Islet of Langerhans (tissue), 1 donor: ENCODE results near the gene TNFRSF14.

Experiments used
- FAIRE-seq: peaks from one replicate; lab custom pipeline; 2011; peaks lifted over from hg19 to GRCh38; lab: Jason Lieb, UNC

The TNFRSF14 gene

DNA sequence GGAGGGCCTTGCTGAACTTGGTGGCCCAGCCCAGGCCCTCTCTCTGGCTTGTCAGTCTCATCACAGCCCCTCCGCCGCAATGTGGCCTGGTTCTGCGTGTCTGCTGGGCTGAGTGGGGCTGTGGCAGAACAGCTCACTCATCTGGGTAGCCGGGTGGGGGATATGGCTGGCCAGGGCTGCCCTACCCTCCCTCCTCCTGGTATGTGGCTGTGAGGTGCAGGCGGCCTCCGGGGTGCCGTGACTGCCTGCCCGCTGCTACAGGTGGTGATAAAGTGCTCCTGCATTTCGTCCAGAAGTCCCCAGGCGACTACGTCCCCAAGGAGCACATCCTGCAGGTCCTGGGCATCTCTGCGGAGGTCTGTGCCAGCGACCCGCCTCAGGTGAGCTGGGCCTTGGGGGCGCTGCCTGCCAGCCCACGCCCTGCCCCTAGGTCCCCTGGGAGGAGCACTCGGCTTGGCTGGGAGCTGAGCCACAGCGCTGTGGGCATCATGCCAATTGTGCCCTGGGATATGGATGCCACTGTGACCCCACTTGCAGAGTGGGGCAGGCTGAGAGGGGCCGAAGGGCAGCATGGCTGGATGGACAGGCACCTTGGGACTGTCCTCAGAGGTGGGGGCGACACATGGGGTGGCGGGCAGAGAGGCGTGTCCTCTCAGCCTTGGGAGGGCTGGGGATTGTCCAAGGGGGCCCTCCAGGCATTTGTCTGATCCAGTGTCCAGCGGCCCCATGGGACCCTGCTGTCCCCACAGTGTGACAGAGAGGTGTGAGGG, 32.7 kb downstream of the TNFRSF14 start:
- FAIRE-seq: no peak

DNA sequence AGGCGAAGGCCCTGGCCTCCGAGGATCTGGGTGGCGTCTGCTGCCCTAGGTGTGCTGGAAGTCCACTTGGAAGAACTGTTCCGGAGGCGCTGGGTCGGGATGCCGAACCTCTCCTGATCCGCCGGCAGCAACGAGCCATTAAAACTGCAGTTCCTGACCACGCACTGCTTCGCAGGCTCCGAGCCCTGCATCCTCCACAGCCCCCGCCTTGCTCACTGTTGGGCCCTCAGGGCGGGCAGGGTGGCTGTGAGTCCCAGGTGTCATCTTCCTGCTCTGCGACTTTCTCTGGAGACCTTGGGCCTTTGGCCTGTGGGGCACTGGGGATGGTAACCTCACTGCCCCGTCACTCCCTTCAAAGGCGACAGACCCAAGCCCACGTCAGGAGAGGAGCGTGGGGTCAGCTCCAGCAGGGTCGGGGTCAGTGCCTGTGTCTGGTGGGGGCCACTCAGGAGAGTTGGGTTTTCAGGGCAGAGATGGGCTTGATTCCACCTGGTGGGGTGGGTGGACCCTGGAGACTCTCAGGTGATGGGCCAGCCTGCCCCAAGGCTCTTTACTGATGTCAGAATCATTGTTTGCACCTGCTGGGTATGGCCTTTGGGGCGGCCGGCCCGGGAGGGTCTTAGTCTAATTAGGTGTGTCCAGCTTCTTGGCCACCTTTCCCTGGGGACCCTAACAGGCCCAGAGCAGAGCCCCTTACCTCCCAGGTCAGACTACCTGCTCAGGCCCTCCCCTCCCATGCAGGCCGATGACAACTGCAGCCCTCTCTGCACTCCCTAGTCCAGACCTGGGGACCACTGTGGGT, 33.5 kb downstream of the TNFRSF14 start:
- no peak for FAIRE-seq

DNA sequence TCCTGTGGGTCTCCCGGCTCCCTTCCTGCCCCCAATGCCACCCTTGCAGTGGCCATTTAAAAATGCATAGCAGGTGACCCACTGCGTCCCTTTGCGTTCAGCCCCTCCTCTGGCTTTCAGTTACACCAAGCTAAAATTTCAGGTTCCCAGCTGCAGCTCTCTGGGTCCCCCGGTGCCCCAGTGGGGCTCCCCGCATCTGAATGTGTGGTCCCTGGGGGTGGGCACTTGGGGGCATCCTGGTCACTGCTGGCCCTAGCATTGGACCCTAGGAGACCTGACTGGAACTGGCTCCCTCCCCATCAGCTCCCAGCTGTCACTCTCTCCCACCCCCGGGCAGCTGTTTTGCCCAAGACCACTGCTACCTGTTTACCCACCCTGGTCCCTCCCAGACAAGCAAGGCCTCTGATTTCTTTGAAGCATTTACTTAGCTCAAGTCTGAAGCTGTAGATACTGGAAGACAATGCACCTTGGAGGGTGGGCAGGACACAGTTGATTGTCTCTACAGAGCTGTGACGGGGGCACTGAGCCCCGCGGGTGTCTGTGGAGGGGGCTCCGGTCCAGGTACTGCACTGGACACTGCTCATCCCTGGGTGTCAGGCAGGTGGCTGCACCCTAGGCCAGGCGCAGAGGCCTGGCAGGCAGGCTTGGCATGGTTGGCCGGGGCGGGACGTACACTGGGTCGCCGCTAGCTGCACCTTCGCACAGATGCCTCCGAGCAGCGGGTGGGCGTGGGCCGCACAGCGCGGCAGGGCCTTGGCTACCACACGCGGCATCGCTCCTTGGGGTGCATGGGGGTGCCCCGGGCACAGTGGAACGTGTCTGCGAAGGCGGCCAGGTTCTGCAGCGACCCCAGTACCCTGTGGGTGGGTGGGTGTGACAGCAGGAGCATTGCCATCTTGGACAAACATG, 34.3 kb downstream of the TNFRSF14 start:
- FAIRE-seq: no peak

DNA sequence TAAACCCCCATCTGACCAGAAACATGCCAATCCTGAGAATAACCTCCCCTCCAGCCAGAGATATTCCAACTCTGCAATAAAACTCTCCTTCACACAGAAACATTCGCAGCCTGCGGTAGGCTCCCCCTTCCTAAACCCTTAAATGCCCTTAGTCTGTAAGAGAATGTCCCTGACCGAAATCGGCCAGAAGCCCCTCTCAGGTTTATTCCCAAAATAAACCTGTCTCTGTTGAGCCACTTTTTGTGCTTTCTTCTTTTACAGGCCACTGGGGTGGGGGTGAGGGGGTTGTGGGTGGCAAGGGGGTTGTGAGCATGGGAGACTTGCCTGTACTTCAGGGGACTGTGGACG, 35.0 kb downstream of the TNFRSF14 start:
- FAIRE-seq: no peak

- no peak for FAIRE-seq
These were observed 35.5 kb downstream of the TNFRSF14 start for GRCh38 chr1:2591581-2592261.

DNA sequence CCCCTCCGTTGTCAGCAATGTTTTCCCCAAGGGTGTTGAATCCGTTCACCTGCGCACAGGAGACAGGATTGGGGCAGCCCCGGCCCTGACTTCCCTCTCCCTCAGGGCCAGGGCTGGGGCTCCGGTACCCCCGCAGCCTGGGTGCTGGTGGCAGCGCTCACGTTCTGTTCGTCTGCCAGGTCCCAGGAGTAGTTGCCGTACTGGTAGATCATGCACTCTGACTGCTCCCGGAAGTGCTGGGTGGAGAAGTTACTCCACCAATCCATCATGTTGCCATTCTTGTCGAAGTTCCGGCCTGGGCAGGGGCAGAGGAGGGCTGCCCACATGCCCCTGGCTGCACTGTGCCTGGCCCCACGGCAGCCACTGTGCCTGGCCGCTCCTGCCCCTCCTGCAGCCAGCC, 36.5 kb downstream of the TNFRSF14 start:
- no peak for FAIRE-seq

GRCh38 chr1:2593251-2593878, 37.2 kb downstream of the TNFRSF14 start:
- no peak for FAIRE-seq

GRCh38 chr1:2594001-2594640, 38.0 kb downstream of the TNFRSF14 start:
- FAIRE-seq: no peak

GRCh38 chr1:2594641-2595131, 38.5 kb downstream of the TNFRSF14 start:
- no peak for FAIRE-seq

DNA sequence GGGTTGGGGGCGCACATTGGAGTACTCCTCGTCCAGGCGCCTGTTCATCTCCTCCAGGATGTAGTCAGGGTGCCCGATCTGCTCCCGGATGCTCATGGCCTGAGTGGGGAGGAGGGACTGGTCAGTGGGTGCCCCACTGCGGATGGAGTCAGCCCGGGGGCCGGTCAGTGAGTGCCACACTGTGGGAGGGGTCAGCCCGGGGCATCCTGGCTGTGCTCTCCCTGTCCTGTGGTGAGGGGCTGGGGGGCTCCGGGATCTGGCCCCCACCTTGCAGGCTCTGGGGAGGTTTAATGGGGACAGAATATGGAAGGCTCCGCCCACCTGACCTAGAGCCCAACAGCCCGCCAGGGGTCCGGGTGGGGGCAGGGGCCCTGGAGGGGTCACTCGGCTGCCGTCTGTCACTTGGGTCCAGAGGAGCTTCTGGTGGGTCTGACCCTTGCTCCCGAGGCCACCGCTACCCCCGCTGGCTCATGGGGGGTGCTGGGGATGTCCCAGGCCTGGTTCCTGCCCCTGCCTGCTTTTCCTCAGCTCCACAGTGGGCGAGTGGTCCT, 39.2 kb downstream of the TNFRSF14 start:
- no peak for FAIRE-seq

DNA sequence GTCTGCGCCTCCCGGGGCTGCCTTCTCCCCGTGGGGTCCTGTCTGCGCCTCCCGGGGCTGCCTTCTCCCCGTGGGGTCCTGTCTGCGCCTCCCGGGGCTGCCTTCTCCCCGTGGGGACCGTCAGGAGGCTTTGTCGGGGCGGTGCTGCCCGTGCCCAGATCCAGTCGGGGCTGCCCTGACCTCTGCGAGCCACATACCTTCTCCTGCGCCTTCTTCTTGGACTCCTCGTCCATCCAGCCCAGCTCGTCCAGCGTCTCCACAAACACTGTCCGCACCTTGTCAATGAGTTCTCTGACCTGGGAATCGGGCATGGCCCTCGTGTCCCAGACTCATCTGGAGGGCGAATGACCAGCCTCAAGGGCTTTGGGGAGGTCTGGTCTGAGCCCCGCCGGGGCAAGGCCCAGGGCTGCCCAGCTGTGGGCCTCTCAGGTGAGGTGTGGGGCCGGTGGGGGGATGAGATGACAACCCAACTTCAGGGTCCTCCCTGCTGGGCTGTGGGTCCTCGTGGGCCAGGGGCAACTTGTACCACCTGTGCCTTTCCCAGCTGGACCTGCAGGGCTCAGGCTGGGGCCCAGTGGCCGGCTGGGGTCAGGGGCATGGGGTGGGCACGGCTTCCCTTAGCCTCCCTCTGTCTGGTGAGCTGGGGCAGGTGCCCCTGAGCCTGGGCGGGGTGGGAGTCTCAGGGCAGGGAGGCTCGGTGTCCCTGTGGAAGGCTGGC, 39.8 kb downstream of the TNFRSF14 start:
- FAIRE-seq: no peak

DNA sequence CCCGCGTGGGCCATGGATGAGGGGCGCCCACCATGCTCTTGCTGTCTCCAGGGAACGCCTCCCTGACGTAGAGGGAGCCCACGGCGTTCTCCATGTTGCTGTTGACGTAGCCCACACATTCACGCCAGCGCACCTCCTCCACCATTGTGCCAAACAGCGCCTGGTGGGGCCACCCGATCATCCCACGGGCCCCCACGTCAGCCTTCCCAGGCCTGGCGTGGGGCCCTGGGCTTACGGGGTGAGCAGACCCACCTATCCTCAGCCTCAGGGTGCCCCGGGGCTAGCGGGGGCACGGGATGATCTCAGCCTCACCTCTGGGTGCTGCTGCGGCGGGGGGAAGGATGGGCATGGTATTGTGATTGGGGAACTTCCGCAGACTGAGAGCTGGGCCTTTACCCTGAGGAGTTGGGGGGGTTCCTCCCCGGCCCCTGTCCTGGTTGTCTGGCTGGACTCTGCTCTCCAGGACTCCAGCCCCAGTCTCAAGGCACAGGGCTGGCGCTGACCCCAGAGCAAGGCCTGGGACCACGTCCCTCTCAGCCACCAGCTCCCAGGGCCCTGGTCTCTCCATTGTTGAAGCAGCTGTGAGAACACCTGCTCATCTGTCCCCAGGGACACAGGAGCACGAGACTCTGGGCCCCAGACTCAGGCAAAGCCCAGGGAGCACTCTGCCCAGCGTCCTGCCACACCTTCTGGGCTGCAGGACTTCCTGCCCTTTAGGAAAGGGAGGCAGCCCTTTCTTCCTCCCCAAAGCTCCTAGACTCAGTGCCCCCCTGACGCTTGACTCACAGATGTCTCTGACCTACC, 40.6 kb downstream of the TNFRSF14 start:
- FAIRE-seq: no peak

- no peak for FAIRE-seq
These were observed 41.5 kb downstream of the TNFRSF14 start for GRCh38 chr1:2597441-2598328.

- FAIRE-seq: no peak
These were observed 42.3 kb downstream of the TNFRSF14 start for GRCh38 chr1:2598329-2598931.

DNA sequence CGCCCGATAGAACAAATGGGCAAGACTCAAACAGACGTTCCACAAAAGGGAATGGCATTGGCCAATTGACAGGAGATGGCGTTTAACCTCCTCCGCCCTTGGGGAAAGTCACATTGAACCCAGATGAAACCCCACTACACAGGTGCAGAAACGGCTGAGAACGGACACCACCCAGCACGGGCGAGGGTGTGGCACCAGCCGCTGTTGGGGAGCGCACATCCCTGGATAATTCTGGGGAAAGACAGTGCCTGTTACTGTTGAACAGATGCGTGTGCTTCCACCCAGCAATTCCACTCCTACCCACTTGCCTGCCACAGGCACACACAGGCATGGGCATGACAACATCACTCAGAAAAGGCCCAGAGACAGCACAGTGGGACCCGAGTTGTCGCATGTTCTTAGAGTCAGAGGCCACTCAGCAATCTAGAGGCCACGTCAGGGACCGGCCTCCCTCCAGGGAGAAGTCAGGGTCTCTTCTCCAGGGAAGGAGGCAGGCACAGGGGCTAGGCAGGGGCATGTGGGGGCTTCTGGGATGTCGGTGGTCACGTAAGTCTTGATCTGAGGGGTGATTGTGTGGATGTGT, 45.6 kb downstream of the TNFRSF14 start:
- FAIRE-seq: no peak

GRCh38 chr1:2602311-2602835, 46.2 kb downstream of the TNFRSF14 start:
- no peak for FAIRE-seq
